GM21381 (cell line): Measurements from ENCODE around the gene HOXC9.

Source experiments
- ATAC-seq: cut with Tn5 transposase; IDR thresholded peaks from one replicate; pipeline ENCODE4 v1.9.1; 2021; ENCODE audit warnings: mild to moderate bottlenecking, moderate library complexity; ENCODE audit not compliant: unreplicated experiment

Gene HOXC9

GRCh38 chr12:53999559-54000115 lies 324 bp upstream of the HOXC9 start:
- no peak for ATAC-seq

DNA sequence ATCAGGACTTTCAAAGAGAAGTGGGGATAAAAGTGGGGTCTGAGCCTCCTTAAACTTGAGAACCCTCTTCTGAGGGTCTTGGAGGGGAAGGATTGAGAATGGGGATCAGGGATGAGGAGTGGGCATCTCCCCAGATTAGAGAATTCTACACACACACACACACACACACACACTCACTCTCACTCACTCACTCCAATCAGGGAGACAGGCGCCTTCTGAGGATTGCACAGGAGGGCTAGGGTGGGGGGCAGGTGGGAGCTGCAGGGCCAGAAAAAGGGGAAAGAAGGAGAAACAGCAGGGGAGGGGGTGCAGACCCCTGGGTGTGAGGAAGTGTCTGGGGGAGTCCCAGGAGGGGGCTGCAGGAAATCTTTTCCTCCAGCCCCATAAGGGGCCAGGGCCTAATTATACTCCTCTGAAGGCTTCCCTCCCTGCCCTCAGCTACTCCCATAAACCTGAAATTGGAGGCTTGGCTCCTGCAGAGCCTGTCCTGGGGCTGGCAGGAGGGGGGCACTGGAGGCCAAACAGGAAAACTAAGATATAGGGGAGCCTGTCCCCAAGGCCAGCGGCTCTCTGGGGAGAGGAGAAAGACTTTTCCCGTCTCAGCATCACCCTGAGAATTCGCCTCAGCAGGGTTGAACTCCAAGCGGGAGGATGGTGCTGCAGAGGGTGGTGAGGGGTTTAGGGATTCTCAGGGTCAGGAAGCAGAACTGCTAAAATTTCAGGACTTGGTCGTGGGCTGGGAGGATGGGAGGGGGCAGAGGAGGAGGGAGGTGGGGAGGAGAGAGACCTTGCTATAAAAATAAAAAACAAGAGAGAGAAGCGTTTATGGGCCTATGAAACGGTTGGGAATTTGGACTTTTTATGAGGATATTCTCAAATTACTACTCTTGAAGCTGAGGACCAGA lies 1.6 kb downstream of the HOXC9 start:
- ATAC-seq = no peak

DNA sequence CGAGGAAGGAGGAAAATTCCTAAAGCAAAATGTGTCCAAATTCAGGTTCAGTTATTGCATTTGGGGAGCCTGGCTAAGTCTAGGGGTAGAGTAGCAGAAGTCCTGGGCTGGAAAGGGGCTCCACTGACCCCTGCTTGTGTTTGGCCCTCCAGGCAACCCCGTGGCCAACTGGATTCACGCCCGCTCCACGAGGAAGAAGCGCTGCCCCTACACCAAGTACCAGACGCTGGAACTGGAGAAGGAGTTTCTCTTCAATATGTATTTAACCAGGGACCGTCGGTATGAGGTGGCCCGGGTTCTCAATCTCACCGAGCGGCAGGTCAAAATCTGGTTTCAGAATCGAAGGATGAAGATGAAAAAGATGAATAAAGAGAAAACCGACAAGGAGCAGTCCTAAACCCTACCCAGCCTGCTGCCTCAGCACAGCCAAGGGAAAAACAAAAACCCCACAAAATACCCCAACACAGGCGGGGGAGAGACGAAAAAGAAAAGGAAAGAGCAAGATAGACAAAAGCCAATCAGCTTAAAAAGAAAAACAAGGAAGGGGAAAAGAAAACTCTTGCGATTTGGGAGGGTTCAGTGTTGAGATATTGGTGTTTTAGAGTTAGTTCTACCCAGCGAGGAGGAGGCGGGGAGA lies 2.4 kb downstream of the HOXC9 start:
- ATAC-seq = no peak

GRCh38 chr12:54002915-54003389 lies 3.0 kb downstream of the HOXC9 start:
- ATAC-seq = no peak

GRCh38 chr12:54003625-54004024 lies 3.7 kb downstream of the HOXC9 start:
- ATAC-seq = no peak

GRCh38 chr12:54004063-54004840 lies 4.3 kb downstream of the HOXC9 start:
- ATAC-seq = no peak

GRCh38 chr12:54004841-54005530 lies 5.0 kb downstream of the HOXC9 start:
- ATAC-seq = no peak

GRCh38 chr12:54005531-54005852 lies 5.5 kb downstream of the HOXC9 start:
- ATAC-seq = no peak

GRCh38 chr12:54005853-54006558 lies 6.0 kb downstream of the HOXC9 start:
- ATAC-seq = peak; percentile 54

DNA sequence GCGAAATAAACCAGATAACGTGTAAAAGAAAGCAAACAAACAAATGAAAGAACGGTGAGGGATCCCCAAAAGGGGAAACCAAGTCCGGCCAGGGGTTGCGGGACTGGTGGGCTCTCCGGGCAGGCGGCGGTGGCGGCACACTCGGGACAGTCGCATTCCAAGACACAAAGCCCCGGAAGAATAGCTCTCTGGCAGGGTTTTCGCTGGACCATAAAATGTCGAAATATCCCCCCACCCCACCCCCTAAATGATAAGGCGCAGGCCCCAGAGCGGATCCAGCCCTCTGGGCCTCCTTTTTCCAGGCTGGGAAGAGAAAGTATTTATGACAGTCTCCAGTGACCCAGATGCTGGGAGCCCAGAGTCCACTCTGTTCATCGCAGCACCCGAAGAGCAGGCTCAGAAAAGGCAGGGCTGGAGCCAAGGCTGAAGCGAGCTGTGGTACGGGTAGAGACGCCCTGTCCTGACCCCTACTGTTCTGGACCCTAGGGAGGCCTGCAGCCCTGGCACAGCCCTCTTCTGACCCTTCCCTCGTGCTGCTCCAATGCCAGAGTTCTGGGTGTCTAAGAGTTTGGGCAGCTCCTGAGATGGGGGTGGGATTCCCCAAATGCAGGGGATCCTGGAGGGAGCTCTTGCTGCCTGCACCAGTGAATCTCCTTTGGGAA lies 6.7 kb downstream of the HOXC9 start:
- ATAC-seq = no peak

DNA sequence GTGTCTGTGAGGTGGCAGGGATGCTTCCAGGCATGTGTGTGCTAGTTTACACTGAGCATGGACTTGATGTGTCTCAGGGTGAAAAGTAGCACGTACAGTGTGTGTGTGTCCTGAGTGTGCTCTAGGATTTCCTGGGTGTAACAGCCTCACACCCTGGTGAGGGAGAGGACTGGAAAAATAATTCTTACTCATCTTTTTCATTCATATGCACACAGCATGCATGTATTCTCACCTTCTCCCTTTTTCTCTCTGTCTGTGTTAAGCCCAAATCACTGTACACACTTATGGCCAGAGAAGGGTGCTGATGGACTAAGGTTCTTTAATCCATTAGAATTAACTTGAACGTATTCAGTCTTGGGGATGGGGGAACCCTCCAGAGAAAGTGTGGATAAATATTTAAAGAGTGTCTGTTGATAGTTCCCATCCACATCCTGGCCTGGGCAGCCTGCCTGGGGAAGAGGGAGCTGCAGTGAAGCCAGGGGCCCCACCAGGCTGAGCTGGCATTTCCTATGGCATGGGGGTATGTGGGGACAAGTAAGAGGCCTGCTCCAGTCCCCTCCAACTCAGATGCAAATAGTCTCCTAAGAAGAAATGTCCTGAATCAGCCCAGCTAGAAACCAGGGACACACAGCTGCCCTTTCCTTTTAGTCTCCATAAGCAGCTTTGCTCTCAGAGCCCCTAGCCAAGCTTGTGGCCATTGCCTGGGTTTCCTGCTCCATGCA lies 7.7 kb downstream of the HOXC9 start:
- ATAC-seq = no peak

DNA sequence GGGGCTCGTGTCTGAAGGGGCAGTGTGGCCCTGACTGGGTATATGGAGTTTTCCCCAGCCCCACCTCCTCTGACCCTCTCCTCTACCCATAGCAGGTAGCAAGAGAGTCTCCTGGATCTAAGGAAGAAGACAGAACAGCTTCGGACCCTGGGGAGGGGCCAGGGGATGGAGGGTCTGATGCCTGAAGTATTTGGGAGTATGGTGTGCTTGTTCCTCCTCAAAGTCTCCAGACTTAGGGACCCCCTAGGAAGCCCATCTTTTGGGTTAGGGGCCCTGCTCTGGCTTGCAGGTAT lies 8.2 kb downstream of the HOXC9 start:
- ATAC-seq = no peak

- no peak for ATAC-seq
These were observed 9.5 kb downstream of the HOXC9 start for GRCh38 chr12:54009171-54010052.

DNA sequence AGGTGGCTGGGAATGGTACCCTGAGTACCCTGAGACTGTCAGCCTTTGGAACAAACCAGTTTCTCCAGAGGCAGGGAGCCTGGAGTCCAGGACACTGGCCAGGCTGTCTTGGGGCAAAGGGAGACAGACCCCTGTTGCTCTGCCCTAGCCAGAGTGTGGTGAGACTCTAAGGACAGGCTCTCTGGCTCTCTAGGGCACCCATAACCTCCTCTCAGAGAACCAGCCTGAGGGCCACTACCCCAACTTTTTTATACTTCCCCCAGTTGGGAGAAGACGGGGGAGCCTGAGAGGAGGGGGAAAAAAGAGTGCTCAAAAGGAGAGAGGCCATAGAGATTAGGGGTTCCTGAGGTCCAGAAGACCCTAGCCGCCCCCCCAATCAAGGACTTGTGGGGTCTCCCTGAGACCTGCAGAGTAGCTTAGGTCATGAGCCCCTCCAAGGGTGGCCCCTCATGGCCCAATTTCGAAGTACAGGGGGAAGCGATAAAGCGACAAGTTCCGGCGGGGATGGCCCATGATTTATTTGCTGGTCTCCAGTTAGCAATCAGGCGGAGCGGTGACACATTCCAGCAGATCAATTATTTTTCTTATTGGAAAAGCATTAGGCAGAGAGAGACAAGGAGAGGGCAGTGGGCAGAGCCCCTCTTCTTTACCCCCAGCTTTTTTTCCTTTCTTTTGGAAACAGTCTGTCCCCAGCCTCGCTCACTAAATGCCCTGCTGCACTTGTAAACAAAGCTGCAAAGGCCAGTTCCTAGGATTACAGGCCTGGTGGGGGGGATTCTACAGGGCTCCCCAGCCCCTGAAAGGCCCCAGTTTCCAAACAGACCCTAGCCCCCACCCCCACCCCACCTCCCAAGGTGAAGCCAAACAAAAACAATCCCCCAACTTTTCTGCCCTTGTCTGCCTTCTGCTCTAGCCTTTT lies 10.4 kb downstream of the HOXC9 start:
- no peak for ATAC-seq

- ATAC-seq = no peak
These were observed 11.2 kb downstream of the HOXC9 start for GRCh38 chr12:54010972-54011664.
